ENCODE measurements around the gene AFF1.

Gene AFF1

GRCh38 chr4:86950831-86951525, 16.2 kb downstream of the AFF1 start:
- no peak for DNase-seq (ENCODE audit: low read depth)

- DNase-seq (ENCODE audit: low read depth), result no peak
Observed at GRCh38 chr4:86955888-86956451, 21.2 kb downstream of the AFF1 start.

- DNase-seq (ENCODE audit: low read depth), result no peak
Observed at GRCh38 chr4:86957215-86957614, 22.4 kb downstream of the AFF1 start.

- no peak for DNase-seq (ENCODE audit: low read depth)
Observed at GRCh38 chr4:86959588-86960500, 25.0 kb downstream of the AFF1 start.

- no peak for DNase-seq (ENCODE audit: low read depth)
Observed at GRCh38 chr4:86960557-86960961, 25.7 kb downstream of the AFF1 start.

- no peak for DNase-seq (ENCODE audit: low read depth)
Observed at GRCh38 chr4:86961116-86961515, 26.3 kb downstream of the AFF1 start.

- DNase-seq (ENCODE audit: low read depth), result no peak
Observed at GRCh38 chr4:86961605-86962295, 26.9 kb downstream of the AFF1 start.

GRCh38 chr4:86963697-86964096, 28.9 kb downstream of the AFF1 start:
- no peak for DNase-seq (ENCODE audit: low read depth)

GRCh38 chr4:86965019-86965976, 30.5 kb downstream of the AFF1 start:
- DNase-seq (ENCODE audit: low read depth), result no peak

- DNase-seq (ENCODE audit: low read depth), result no peak
Observed at GRCh38 chr4:86967073-86967472, 32.3 kb downstream of the AFF1 start.

GRCh38 chr4:86967798-86968197, 33.0 kb downstream of the AFF1 start:
- no peak for DNase-seq (ENCODE audit: low read depth)

- no peak for DNase-seq (ENCODE audit: low read depth)
Observed at GRCh38 chr4:86968547-86968946, 33.7 kb downstream of the AFF1 start.

GRCh38 chr4:86970447-86971354, 35.9 kb downstream of the AFF1 start:
- DNase-seq (ENCODE audit: low read depth), result no peak

GRCh38 chr4:86971355-86971683, 36.5 kb downstream of the AFF1 start:
- DNase-seq (ENCODE audit: low read depth), result no peak

GRCh38 chr4:86972997-86973396, 38.2 kb downstream of the AFF1 start:
- no peak for DNase-seq (ENCODE audit: low read depth)

GRCh38 chr4:86973668-86974067, 38.9 kb downstream of the AFF1 start:
- no peak for DNase-seq (ENCODE audit: low read depth)

GRCh38 chr4:86974551-86974994, 39.8 kb downstream of the AFF1 start:
- DNase-seq (ENCODE audit: low read depth), result no peak

- no peak for DNase-seq (ENCODE audit: low read depth)
Observed at GRCh38 chr4:86975927-86976326, 41.1 kb downstream of the AFF1 start.

GRCh38 chr4:86976801-86977485, 42.1 kb downstream of the AFF1 start:
- DNase-seq (ENCODE audit: low read depth), result no peak

All from fibroblast of the conjunctiva (primary cell).